Kidney (tissue), 14 donors: ENCODE results near the gene CALR3. TPM values are rescaled to one million over a fixed set of nuclear protein-coding genes. Genes with fewer than 3 reads are reported as not detected.

Experiments
- DNase-seq, 5 donors: peaks; one replicate each; pipeline ENCODE4 v3.0.0-alpha.2; 2013 to 2020
- FAIRE-seq: peaks from 2 replicates; lab custom pipeline; 2012; peaks lifted over from hg19 to GRCh38; lab: Jason Lieb, UNC
- H3K27ac ChIP-seq, 2 donors: one replicate each; pipeline ENCODE4 v1.7.0; 2013; ENCODE audit warnings: low read depth in 2 of 2, low read length in 2 of 2, inconsistent platforms in 1 of 2
- H3K27me3 ChIP-seq: one replicate; pipeline ENCODE4 v1.7.1; 2013; ENCODE audit warnings: low read length, inconsistent platforms; ENCODE audit not compliant: control insufficient read depth, insufficient read depth
- H3K36me3 ChIP-seq, 3 donors: one replicate each; pipeline versions ENCODE4 v1.7.0 to v1.7.1; 2013; ENCODE audit warnings: low read length in 3 of 3, control low read depth in 1 of 3, inconsistent platforms in 1 of 3; ENCODE audit not compliant: insufficient read depth in 3 of 3, control insufficient read depth in 2 of 3
- H3K4me1 ChIP-seq, 3 donors: one replicate each; pipeline versions ENCODE4 v1.7.0 to v1.7.1; 2013; ENCODE audit warnings: low read length in 3 of 3, inconsistent platforms in 1 of 3, low read depth in 1 of 3; ENCODE audit not compliant: control insufficient read depth in 2 of 3, insufficient read depth in 2 of 3
- H3K4me3 ChIP-seq, 3 donors: one replicate each; pipeline versions ENCODE4 v1.7.0 to v1.8.1; 2013; ENCODE audit warnings: low read length in 3 of 3, control low read depth in 1 of 3, inconsistent platforms in 1 of 3
- H3K9ac ChIP-seq, 3 donors: one replicate each; pipeline versions ENCODE4 v1.7.0 to v1.7.1; 2013; ENCODE audit warnings: low read length in 3 of 3, control low read depth in 1 of 3, inconsistent platforms in 1 of 3
- H3K9me3 ChIP-seq, 3 donors: one replicate each; pipeline versions ENCODE4 v1.7.0 to v1.7.1; 2013; ENCODE audit warnings: low read length in 3 of 3, control low read depth in 1 of 3, inconsistent platforms in 1 of 3; ENCODE audit not compliant: control insufficient read depth in 2 of 3, insufficient read depth in 1 of 3
- intact Hi-C: fragments of 100-400 bp; cut with DNase I; formaldehyde crosslinking; loops from one replicate; pipeline ENCODE4 v1.11.1; 2022
- polyA plus RNA-seq: library from polyadenylated mRNA; stranded (reverse); fragments of 350-450 nt; fragmentation: Illumina TruSeq; extraction: RNeasy Lipid Tissue Mini Kit (QIAGEN cat#74804); gene quantifications from one replicate; pipeline ENCODE4 v1.2.3, GENCODE V29; 2014; ENCODE audit warnings: low read depth, low replicate concordance; ENCODE audit not compliant: insufficient read depth
- total RNA-seq: library from RNA; stranded (reverse); fragmentation: NEBNext Ultra II Directional; extraction: Animal tissue kit (Norgen Biotek cat#: 25700); gene quantifications from one replicate; pipeline ENCODE4 v1.2.1, GENCODE V29; 2021
- TF ChIP-seq, protein P1 (sequence below): IDR thresholded peaks from 3 replicates; pipeline ENCODE4 v1.5.1; 2012; ENCODE audit warnings: mild to moderate bottlenecking, moderate library complexity, borderline replicate concordance; ENCODE audit not compliant: insufficient read depth; ENCODE audit errors: extremely low read depth
- donor health status: control.
- donor health status: control.
- donor health status: control.
- donor health status: control.
- donor health status: control.
- donor health status: DM: yes; HTN: yes; CAD: no.
- donor health status: Normal renal cell carcinoma (clear cell type).

The CALR3 gene
- total and polyA plus RNA-seq, 2 donors from 2014 or later: not detected

DNA sequence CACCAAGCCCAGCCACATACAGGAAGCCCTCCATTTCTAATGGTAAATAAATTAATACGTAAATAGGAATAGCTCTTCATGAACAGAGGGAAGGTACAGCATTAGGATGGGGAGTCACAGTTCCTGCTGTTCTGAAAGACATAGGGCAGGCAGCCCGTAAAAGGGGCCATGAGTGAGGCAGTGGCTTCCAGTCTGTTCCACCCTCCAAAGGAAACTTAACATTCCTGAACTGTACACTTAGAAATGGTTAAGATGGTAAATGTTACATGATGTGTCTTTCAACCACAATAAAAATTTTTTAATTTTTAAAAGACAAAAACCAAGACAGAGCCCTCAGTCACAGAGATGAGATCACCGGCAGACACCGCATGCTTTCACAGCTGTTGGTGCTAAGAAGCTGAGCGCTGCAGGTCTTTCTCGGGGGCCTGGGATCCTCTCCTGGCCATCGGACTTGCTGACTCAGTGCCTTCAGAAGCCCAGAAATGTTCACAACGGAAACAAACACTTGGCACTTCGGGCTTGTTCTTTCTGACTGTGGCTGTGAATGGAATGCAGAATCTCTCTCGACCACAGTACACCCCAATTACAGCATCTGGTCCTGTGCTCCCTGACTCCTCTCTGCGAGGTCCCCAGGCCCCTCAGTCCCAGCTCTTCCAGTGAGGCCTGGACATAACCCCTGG lies 60.6 kb downstream of the CALR3 start:
- Histone ChIP-seq H3K9ac (no peak overlapping the region), H3K27ac (peak overlapping the region; percentile 11 to 43), H3K4me3 (peak overlapping the region in 1 of 3 donors; percentile 0), H3K9me3 (no peaks in the 10 kb centered on the region), H3K4me1 (peaks cover 0 to 17% (median 15%) of the 10 kb centered on the region in 3 donors), H3K27me3 (no peaks in the 10 kb centered on the region), H3K36me3 (peaks cover 6 to 35% (median 17%) of the 10 kb centered on the region in 3 donors)
- intact Hi-C loops: no loop called here
- no peak for FAIRE-seq
- no peak for DNase-seq
- TF ChIP-seq, protein P1, sequence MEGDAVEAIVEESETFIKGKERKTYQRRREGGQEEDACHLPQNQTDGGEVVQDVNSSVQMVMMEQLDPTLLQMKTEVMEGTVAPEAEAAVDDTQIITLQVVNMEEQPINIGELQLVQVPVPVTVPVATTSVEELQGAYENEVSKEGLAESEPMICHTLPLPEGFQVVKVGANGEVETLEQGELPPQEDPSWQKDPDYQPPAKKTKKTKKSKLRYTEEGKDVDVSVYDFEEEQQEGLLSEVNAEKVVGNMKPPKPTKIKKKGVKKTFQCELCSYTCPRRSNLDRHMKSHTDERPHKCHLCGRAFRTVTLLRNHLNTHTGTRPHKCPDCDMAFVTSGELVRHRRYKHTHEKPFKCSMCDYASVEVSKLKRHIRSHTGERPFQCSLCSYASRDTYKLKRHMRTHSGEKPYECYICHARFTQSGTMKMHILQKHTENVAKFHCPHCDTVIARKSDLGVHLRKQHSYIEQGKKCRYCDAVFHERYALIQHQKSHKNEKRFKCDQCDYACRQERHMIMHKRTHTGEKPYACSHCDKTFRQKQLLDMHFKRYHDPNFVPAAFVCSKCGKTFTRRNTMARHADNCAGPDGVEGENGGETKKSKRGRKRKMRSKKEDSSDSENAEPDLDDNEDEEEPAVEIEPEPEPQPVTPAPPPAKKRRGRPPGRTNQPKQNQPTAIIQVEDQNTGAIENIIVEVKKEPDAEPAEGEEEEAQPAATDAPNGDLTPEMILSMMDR: no peak

DNA sequence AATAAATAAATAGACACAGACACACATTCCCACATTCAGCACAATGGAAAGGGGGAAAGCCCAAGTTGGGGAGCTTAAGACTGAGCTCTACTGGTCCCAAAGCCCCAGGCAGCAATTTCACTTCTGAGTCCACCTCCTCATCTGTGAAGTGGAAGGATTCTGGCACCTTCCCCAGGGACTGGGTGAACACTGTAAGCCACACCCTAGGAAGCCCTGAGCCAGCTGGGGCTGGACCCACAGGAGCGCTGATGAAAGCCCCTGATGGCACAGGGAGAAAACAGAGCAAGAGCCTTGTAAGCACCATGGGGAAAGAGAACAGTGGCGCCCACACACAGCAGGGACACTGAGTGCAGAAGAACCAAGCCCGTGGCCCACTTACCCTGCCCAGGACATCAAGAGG lies 62.0 kb downstream of the CALR3 start:
- FAIRE-seq (no peak), DNase-seq (no peak)
- no peaks in the 10 kb centered on the region for H3K27me3 ChIP-seq
- H3K9me3 ChIP-seq: no peaks in the 10 kb centered on the region
- TF ChIP-seq, protein P1: no peak
- no peak overlapping the region for H3K9ac ChIP-seq
- intact Hi-C loops: no loop called here
- no peak overlapping the region for H3K4me3 ChIP-seq
- H3K4me1 ChIP-seq: peaks cover 0 to 19% (median 15%) of the 10 kb centered on the region in 3 donors
- H3K27ac ChIP-seq: peak overlapping the region in 1 of 2 donors; percentile 2
- peaks cover 6 to 36% (median 17%) of the 10 kb centered on the region in 3 donors for H3K36me3 ChIP-seq

DNA sequence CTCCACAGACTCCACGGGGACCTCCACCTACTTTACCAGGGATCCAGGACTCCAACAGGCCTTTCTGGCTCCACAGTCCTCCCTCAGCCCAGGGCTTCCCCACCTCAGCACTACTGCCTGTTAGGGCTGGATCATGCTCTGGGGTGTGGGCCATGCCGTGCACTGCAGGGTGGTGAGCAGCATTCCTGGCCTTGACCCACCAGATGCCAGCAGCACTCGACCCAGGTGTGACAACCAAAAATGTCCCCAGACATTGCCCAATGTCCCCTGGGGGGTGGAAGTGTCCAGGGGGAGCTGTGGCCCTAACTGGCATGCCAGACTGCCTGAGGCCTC lies 66.2 kb downstream of the CALR3 start:
- H3K9me3 ChIP-seq: no peaks in the 10 kb centered on the region
- H3K4me1 ChIP-seq: peaks cover 0 to 2% (median 0%) of the 10 kb centered on the region in 3 donors
- FAIRE-seq (no peak), DNase-seq (no peak)
- peaks cover 7 to 32% (median 14%) of the 10 kb centered on the region in 3 donors for H3K36me3 ChIP-seq
- intact Hi-C loops: no loop called here
- H3K4me3 ChIP-seq: no peak overlapping the region
- no peak overlapping the region for H3K9ac ChIP-seq
- no peak overlapping the region for H3K27ac ChIP-seq
- no peaks in the 10 kb centered on the region for H3K27me3 ChIP-seq
- TF ChIP-seq, protein P1: no peak
